Loucy (cell line): ENCODE results near the gene CATSPERD.

Source experiments
- EZH2phosphoT487 ChIP-seq: fragments of 200-600 bp; IDR thresholded peaks from 2 replicates; pipeline ENCODE4 v1.6.1; 2018; ENCODE audit warnings: antibody characterized with exemption, mild to moderate bottlenecking, moderate library complexity, borderline replicate concordance
- TF ChIP-seq, protein P1 (sequence below): fragments of 200-600 bp; sonication (generic); conservative IDR thresholded peaks from 2 replicates; pipeline ENCODE4 v1.5.1; 2014; ENCODE audit warnings: mild to moderate bottlenecking, antibody characterized with exemption, low read length

DNA sequence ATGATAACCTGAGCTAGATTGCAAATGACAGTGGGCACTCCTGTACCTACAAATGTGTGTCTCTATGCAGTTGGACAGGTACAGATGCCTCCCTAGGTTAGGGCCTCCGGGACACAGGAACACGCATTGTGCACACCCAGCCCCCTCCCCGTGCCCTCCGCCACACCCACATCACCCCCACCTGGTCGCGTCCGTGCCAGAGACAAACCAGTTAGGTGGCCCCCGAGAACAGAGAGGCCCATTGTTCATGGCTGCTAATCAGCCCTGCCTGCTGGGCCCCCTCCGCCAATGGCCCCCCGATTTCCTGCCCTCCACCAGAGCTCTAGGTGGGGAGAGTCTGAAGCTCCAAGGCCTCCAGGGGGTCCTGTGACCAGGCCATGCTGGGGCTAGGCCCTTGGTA, 98.2 kb downstream of the CATSPERD start:
- TF ChIP-seq, protein P1, sequence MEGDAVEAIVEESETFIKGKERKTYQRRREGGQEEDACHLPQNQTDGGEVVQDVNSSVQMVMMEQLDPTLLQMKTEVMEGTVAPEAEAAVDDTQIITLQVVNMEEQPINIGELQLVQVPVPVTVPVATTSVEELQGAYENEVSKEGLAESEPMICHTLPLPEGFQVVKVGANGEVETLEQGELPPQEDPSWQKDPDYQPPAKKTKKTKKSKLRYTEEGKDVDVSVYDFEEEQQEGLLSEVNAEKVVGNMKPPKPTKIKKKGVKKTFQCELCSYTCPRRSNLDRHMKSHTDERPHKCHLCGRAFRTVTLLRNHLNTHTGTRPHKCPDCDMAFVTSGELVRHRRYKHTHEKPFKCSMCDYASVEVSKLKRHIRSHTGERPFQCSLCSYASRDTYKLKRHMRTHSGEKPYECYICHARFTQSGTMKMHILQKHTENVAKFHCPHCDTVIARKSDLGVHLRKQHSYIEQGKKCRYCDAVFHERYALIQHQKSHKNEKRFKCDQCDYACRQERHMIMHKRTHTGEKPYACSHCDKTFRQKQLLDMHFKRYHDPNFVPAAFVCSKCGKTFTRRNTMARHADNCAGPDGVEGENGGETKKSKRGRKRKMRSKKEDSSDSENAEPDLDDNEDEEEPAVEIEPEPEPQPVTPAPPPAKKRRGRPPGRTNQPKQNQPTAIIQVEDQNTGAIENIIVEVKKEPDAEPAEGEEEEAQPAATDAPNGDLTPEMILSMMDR: no peak
- TF ChIP-seq EZH2phosphoT487: no peak
